HG03575 (cell line): ENCODE measurements around the gene B3GNT3.
A peak's percentile ranks its signal among the peaks of the same experiment; 100 is the strongest.

Experiments
- ATAC-seq: cut with Tn5 transposase; IDR thresholded peaks from one replicate; pipeline ENCODE4 v1.9.1; 2021; ENCODE audit not compliant: unreplicated experiment, insufficient number of reproducible peaks, low FRiP score; ENCODE audit errors: extremely low read depth

B3GNT3 gene

DNA sequence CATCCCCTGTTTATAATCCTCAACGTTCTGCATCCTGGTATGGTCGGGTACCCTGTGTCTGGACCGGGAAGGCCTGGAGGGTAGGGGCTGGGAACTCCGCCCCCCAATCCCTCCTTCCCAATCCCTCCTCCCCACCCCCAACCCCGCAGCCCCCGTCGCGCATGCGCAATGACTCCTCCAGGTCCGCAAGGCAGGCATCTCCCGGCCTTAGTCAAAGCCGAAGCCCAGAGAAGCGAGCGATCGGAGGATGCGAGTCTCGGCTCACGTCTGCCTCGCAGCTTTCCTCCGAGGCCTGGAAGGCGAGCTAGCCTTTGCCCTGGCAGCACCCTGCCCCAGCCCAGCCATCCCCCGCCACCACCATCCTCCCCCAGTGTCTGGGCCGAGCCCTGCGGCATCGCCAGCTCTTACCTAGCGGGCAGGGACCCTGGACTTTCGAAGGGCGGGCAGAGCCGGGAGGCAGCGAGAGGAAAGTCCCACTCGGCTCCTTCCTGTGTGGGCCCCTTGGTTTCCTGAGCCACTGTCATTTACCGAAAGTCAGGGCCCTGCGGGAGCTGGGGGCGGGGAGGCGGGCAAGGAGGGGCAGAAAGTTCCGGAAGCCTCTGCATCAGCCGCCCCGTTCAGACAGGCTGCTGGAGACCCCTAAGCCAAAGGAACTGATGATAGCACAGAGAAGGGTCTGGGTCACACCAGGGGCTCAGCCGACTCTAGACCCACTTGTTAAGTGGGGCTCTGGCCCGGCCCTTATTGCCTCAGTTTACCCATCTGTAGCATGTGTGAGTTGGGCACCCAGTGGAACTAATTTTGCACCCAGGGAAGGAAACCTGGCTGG is 52.8 kb downstream of the B3GNT3 start, which contains the start of gene JAK3:
TSS of gene JAK3 (minus strand) at position 445 of the 829 bp plus-strand sequence. CDS start 3,565 bp downstream, outside the sequence.
- ATAC-seq: no peak

DNA sequence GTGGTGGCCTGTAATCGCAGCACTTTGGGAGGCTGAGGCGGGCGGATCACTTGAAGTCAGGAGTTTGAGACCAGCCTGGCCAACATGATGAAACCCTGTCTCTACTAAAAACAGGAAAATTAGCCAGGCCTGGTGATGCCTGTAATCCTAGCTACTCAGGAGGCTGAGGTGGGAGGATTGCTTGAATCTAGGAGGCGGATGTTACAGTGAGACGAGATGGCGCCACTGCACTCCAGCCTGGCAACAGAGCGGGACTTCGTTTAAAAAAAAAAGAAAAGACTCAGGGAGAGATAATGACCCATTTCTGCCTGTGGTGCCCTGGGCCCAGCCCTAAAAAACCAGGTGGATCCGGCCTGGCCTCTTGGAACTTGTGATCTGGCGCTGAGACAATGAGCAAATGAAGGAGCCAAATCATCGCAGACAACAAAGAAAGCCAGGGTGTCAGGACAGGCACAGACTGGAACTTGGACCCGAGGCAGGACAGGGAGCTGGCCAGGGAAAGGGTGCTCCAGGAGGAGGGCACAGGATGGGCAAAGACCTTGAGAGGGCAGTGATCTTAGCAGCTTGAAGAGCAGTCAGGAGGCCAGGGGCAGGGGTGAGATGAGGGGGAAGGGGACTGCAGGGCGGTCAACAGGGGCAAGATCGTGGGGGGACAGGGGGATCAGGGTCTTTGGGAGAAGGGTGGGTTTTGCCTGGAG is 53.8 kb downstream of the B3GNT3 start:
- ATAC-seq: no peak

DNA sequence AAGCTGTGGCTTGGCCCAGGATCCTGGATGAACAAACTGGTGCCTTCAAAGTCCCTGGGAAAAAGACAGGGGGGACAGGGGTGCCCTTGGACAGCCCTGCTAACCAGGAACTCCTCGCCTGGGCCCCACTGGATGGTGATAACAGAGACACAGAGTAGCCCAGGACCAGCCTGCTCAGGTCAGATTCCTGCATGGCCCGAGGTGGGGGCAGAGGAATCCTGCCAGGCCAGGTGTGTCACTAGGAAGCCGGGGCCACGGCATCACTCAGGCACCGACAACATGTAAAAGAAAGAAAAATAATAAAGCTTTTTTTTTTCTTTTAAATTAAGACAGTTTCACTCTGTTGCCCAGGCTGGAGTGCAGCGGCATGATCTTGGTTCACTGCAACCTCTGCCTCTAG is 59.1 kb downstream of the B3GNT3 start:
- ATAC-seq: no peak

DNA sequence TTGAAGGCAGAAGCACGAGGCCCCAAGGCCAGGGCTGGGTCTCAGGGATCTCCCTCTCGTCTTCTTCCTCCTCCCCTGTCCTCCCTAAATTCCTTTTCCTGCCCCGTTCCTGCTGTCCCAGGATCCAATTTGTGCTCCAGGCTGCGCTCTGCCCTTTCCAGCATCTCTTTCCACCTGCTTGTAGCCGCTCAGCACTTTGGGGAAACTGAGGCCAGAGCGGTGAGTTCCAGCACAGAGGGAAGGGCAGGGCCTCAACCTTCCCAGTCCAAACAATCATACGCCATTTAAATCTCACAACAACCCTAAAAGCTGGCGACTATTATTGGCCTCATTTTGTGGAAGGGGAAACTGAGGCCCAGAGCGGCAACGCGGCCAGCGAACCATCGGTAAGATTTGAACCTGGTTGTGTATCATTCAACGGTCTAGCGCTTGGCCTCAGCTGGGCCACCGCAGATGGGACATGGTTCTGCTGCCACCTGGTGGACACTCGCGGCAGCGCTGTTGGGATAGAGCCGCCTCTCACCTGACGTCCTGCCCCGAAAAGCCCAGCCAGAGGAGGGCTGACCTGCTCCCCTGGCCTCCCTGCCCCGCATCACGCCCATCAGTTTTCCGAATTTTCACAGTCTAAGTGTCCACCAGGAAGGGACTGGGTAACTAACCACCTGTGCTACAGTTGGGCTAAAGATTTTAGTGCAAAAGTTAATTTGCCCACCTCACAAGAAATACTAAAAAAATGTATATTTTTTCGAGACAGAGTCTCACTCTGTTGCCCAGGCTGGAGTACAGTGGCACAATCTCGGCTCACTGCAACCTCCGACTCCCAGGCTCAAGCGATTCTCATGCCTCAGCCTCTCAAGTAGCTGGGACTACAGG is 60.6 kb downstream of the B3GNT3 start:
- no peak for ATAC-seq

DNA sequence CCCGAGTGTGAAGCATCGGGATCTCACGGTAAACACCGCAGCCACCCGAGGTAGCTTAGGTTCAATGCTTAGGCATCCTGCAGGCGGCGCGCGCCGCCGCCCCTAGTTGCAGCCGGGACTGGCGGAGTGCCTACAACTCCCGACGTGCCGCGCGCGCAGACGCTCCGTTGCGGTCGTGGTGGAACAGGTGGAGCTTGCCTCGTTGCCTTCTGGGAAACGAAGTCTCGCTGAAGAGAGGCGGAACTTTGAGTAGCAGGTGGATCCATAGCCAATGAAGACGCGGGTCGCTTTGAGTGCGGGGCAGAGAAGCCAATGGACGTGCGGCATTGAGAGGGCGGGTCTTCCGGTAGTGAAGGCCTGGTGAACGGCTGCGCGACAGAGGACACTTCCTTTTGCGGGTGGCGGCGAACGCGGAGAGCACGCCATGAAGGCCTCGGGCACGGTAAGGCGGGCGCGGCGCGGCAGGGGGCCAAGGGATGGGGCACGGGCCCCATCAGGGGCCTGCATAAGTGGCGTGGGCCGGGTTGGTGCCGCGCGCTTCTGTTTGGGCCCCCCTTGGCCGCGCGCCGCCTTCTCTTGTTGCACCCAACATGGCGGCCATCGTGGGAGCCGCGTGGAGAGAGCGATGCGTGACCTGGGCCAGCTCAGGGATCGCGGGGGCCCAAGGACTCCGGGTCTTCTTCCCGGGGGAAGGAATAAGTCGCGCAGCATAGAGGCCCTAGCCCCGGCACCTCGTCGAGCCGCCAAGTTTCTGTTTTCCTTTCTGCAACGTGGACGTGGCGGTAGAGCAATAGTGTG is 64.8 kb downstream of the B3GNT3 start, which contains the start of gene RPL18A:
TSS of gene RPL18A (plus strand) at position 378 of the 798 bp plus-strand sequence. CDS start at position 425, 47 bp downstream.
- ATAC-seq: peak; percentile 63

DNA sequence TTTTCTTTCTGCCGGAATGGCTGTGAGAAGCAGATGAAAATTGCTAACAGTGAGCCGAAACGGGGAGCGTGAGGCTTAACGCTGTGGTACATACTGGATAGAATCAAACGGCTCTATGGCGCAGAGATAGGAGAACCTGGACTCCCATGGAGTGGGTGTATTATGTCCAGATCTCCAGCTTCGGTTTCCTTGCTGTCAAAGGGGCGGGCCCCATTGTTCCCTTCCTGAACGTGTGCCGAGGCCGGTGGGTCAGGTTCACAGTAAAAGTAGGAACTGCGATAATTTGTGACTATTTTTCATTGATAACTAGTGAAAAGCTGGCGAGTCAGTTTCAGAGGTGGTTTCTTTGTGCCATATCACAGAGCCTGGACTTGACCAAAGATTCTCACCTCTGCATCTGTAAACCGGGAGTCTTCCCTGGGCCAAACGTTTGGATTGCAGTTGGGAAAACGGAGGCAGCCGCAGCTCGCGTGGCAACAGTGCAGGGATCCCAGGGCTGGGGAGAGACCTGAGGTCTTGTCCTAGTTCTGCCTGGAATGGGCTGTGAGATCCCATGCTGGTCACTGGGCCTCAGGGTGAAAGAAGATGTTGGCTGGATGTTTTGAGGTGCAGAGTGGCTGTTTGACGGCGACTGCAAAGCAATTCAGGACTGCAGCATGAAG is 65.5 kb downstream of the B3GNT3 start:
- no peak for ATAC-seq

DNA sequence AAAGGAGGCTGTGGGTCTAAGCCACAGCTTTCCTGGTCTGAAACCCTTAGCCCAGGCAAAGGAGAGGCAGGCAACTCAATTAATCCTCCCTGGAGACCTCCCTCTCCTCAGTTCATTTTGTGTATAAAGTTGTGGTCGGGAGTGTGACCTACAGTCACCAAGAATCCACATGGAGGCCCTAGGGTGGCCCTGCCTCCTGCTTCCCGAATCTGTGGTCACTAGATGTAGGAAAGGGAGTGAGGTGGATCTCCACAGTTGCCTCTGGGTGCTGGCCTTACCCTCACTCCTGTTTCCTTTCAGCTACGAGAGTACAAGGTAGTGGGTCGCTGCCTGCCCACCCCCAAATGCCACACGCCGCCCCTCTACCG is 66.0 kb downstream of the B3GNT3 start:
- no peak for ATAC-seq

DNA sequence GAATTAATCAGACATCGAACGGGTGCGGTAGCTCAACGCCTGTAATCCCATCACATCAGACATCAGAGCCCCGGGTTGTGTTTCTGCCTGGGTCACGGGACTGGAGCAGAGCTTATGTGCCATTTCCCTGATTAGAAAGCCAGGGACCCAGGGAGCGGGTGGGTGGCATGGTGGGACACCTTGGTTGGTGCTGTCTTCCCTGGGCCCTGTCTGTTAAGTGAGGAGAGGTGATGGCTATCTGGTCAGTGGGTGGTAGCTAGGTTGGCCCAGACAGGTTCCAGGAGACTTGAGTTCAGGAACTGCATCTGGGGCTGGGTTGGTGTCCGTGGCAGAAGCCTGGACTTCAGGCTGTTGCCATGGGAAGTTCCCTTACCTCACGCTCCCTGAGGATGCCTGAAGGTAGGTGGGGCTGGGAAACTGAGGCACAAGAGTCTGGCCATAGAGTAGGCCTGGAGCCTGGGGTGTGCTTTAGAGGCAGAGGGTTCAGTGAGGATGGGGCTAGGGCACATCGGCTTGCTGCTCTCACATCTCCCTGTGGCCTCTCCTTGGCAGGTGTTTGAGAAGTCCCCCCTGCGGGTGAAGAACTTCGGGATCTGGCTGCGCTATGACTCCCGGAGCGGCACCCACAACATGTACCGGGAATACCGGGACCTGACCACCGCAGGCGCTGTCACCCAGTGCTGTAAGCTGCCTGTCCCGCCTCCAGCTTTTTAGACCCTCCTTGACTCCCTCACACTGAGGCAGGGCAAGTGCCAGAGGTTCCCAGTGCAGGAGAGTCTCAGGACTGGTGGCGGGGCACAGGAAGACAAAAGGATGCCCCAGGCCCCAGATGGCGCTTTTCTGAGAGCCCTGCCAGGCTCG is 66.8 kb downstream of the B3GNT3 start:
- no peak for ATAC-seq

DNA sequence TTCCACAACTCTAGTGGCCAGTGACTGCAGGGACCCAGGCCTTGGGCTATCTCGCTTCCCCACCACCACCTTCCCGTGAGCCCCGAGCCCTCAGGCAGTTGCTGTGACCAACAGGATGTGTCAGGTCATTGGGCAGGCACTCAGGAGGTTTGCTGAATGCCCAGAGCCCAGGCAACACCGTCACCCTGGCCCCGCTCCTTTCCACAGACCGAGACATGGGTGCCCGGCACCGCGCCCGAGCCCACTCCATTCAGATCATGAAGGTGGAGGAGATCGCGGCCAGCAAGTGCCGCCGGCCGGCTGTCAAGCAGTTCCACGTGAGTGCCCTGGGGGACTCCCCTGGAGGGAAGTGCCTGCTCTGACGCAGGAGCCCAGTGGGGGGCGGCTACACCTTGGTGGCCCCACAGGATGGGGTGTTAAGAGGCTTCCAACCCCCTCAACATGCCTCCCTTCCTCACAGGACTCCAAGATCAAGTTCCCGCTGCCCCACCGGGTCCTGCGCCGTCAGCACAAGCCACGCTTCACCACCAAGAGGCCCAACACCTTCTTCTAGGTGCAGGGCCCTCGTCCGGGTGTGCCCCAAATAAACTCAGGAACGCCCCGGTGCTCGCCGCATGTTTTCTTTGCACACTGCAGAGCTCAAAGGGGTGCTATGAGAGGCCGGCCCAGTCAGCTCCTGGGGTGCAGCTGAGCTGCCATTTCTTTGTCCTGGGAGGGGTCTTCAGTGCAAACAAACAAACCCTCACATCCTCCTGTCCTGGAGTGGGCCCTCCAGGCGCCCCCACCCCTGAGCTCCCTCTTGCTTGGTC is 68.0 kb downstream of the B3GNT3 start:
- no peak for ATAC-seq
